H9 (cell line): ENCODE data around the gene CD300H. TPM values are rescaled to one million over a fixed set of nuclear protein-coding genes. Genes with fewer than 3 reads are reported as not detected.

Experiments
- DNase-seq: peaks from one replicate; pipeline ENCODE4 v3.0.0-alpha.2; 2017
- H2AFZ ChIP-seq: one replicate; pipeline ENCODE4 v1.6.1; 2013; ENCODE audit warnings: mild to moderate bottlenecking, low read length, control low read depth, moderate library complexity
- H2AK5ac ChIP-seq: 2 replicates; pipeline ENCODE4 v1.6.1; 2013; ENCODE audit warnings: low read length, control low read depth, mixed read lengths; ENCODE audit not compliant: insufficient read length
- H2BK120ac ChIP-seq: one replicate; pipeline ENCODE4 v1.6.1; 2013; ENCODE audit warnings: low read depth, mild to moderate bottlenecking, low read length, control low read depth, inconsistent platforms; ENCODE audit not compliant: poor library complexity, severe bottlenecking
- H2BK12ac ChIP-seq: 2 replicates; pipeline ENCODE4 v1.6.1; 2013; ENCODE audit warnings: low read length, control low read depth, mixed read lengths, low read depth; ENCODE audit not compliant: insufficient read length
- H2BK15ac ChIP-seq: 2 replicates; pipeline ENCODE4 v1.6.1; 2013; ENCODE audit warnings: low read depth, low read length, control low read depth
- H2BK20ac ChIP-seq: one replicate; pipeline ENCODE4 v1.6.1; 2013; ENCODE audit warnings: low read depth, mild to moderate bottlenecking, low read length, control low read depth, inconsistent platforms; ENCODE audit not compliant: poor library complexity, severe bottlenecking
- H2BK5ac ChIP-seq: 2 replicates; pipeline ENCODE4 v1.6.1; 2013; ENCODE audit warnings: low read length, control low read depth, mixed read lengths; ENCODE audit not compliant: insufficient read length
- H3K14ac ChIP-seq: 2 replicates; pipeline ENCODE4 v1.6.1; 2013; ENCODE audit warnings: low read length, control low read depth; ENCODE audit not compliant: insufficient read depth
- H3K18ac ChIP-seq: 2 replicates; pipeline ENCODE4 v1.6.1; 2013; ENCODE audit warnings: low read depth, mild to moderate bottlenecking, mixed read lengths, low read length, control low read depth; ENCODE audit not compliant: insufficient read length
- H3K23ac ChIP-seq: 2 replicates; pipeline ENCODE4 v1.6.1; 2013; ENCODE audit warnings: low read length, control low read depth, mixed read lengths, low read depth; ENCODE audit not compliant: insufficient read length
- H3K23me2 ChIP-seq: 2 replicates; pipeline ENCODE4 v1.6.1; 2013; ENCODE audit warnings: low read depth, mild to moderate bottlenecking, mixed read lengths, low read length, control low read depth; ENCODE audit not compliant: insufficient read length, poor library complexity, severe bottlenecking
- H3K27ac ChIP-seq: 2 replicates; pipeline ENCODE4 v1.5.1; 2013; ENCODE audit warnings: low read length, control low read depth, mixed read lengths, low read depth; ENCODE audit not compliant: insufficient read length
- H3K27me3 ChIP-seq: 2 replicates; pipeline ENCODE4 v1.6.1; 2013; ENCODE audit warnings: low read length, control low read depth, inconsistent platforms; ENCODE audit not compliant: insufficient read depth
- H3K4ac ChIP-seq: 2 replicates; pipeline ENCODE4 v1.6.1; 2013; ENCODE audit warnings: low read depth, mild to moderate bottlenecking, control low read depth, inconsistent platforms, low read length, moderate library complexity
- H3K4me1 ChIP-seq: 2 replicates; pipeline ENCODE4 v1.6.1; 2013; ENCODE audit warnings: low read length, control low read depth, inconsistent platforms; ENCODE audit not compliant: insufficient read depth
- H3K4me2 ChIP-seq: 2 replicates; pipeline ENCODE4 v1.6.1; 2013; ENCODE audit warnings: low read length, control low read depth, mixed read lengths; ENCODE audit not compliant: insufficient read length, insufficient read depth
- H3K56ac ChIP-seq: 2 replicates; pipeline ENCODE4 v1.6.1; 2013; ENCODE audit warnings: low read depth, mild to moderate bottlenecking, mixed read lengths, low read length, control low read depth; ENCODE audit not compliant: insufficient read length
- H3K79me1 ChIP-seq: 2 replicates; pipeline ENCODE4 v1.6.1; 2013; ENCODE audit warnings: low read depth, mild to moderate bottlenecking, moderate library complexity, low read length, control low read depth, inconsistent platforms; ENCODE audit not compliant: insufficient read depth, poor library complexity, severe bottlenecking
- H3K79me2 ChIP-seq: 2 replicates; pipeline ENCODE4 v1.6.1; 2013; ENCODE audit warnings: low read length, control low read depth, inconsistent platforms; ENCODE audit not compliant: insufficient read depth
- H3K9ac ChIP-seq: 2 replicates; pipeline ENCODE4 v1.6.1; 2013; ENCODE audit warnings: low read length, control low read depth, mixed read lengths; ENCODE audit not compliant: insufficient read length; ENCODE audit errors: extremely low read depth
- H3K9me3 ChIP-seq: one replicate; pipeline ENCODE4 v1.6.1; 2013; ENCODE audit warnings: low read depth, low read length, inconsistent platforms; ENCODE audit not compliant: control insufficient read depth
- H3T11ph ChIP-seq: one replicate; pipeline ENCODE4 v1.6.1; 2013; ENCODE audit warnings: mild to moderate bottlenecking, low read length, control low read depth, inconsistent platforms
- H4K20me1 ChIP-seq: one replicate; pipeline ENCODE4 v1.6.1; 2013; ENCODE audit not compliant: control insufficient read depth, insufficient read length, insufficient read depth
- H4K5ac ChIP-seq: 2 replicates; pipeline ENCODE4 v1.6.1; 2013; ENCODE audit warnings: low read depth, mild to moderate bottlenecking, mixed read lengths, low read length, control low read depth; ENCODE audit not compliant: insufficient read length
- H4K8ac ChIP-seq: replicated peaks from 2 replicates; pipeline ENCODE4 v1.6.1; 2013; ENCODE audit warnings: low read length, control low read depth, mixed read lengths, low read depth; ENCODE audit not compliant: insufficient read length
- H4K91ac ChIP-seq: 2 replicates; pipeline ENCODE4 v1.6.1; 2013; ENCODE audit warnings: low read depth, mild to moderate bottlenecking, moderate library complexity, mixed read lengths, low read length, control low read depth; ENCODE audit not compliant: insufficient read length
- H3K27ac Mint-ChIP-seq, 3 experiments: 2 replicates in 2 of 3; 3 replicates in 1 of 3; pipeline ENCODE4 v1.8.0; 2020 to 2021; ENCODE audit warnings: mixed read lengths in 3 of 3, mild to moderate bottlenecking in 1 of 3, moderate library complexity in 1 of 3
- H3K27me3 Mint-ChIP-seq: 2 replicates; pipeline ENCODE4 v1.8.0; 2021; ENCODE audit warnings: low read depth, mild to moderate bottlenecking, moderate library complexity, mixed read lengths
- H3K36me3 Mint-ChIP-seq, 3 experiments: 2 replicates in 2 of 3; 3 replicates in 1 of 3; pipeline ENCODE4 v1.8.0; 2020 to 2021; ENCODE audit warnings: low read depth in 3 of 3, mixed read lengths in 3 of 3; ENCODE audit not compliant: insufficient read depth in 1 of 3
- H3K4me1 Mint-ChIP-seq, 2 experiments: 2 replicates each; pipeline ENCODE4 v1.8.0; 2020; ENCODE audit warnings: mixed read lengths in 2 of 2
- H3K4me3 Mint-ChIP-seq, 2 experiments: 2 replicates in 1 of 2; 3 replicates in 1 of 2; pipeline ENCODE4 v1.8.0; 2020 to 2021; ENCODE audit warnings: mild to moderate bottlenecking in 2 of 2, mixed read lengths in 2 of 2, moderate library complexity in 1 of 2
- H3K9me3 Mint-ChIP-seq, 2 experiments: 2 replicates in 1 of 2; 3 replicates in 1 of 2; pipeline ENCODE4 v1.8.0; 2020; ENCODE audit warnings: mild to moderate bottlenecking in 2 of 2, mixed read lengths in 2 of 2, moderate library complexity in 1 of 2
- CTCF ChIP-seq: fragments of 200-600 bp; sonication (generic); conservative IDR thresholded peaks from 3 replicates; pipeline ENCODE4 v1.8.0; 2021; ENCODE audit warnings: antibody characterized with exemption, mild to moderate bottlenecking
- WGBS: extraction: QIAGEN DNeasy Blood & Tissue Kit; methylation state at CpG from one replicate; pipeline ENCODE4 v1.1.7; 2013; ENCODE audit warnings: missing lambda C conversion rate, low lambda C conversion rate, mixed read lengths; ENCODE audit not compliant: insufficient read length; ENCODE audit errors: extremely low coverage; 5-methylcytosine and 5-hydroxymethylcytosine counted together
- total RNA-seq: library from RNA; stranded (reverse); gene quantifications from 2 replicates; pipeline ENCODE4 v1.2.1, GENCODE V29; 2021

The CD300H gene
- total RNA-seq, 1 experiment from 2014 or later: not detected

- no peaks in the 10 kb centered on the region for H3K27me3 ChIP-seq
- peaks cover 38% of the 10 kb centered on the region for H3K27me3 Mint-ChIP-seq
Measured at GRCh38 chr17:74610108-74610507, 42.8 kb upstream of the CD300H start.

More at GRCh38 chr17:74610108-74610507, 42.8 kb upstream of the CD300H start:
- H2BK15ac ChIP-seq: no peak overlapping the region
- Mint-ChIP-seq H3K36me3 (no peaks in the 10 kb centered on the region), H3K4me3 (no peak overlapping the region), H3K4me1 (no peaks in the 10 kb centered on the region), H3K27ac (no peak overlapping the region), H3K9me3 (peaks cover 0 to 1% of the 10 kb centered on the region in 2 experiments; a peak in 1 of 5 replicates)
- H2AFZ ChIP-seq: no peak overlapping the region
- no peak overlapping the region for H4K8ac ChIP-seq
- no peak overlapping the region for H4K91ac ChIP-seq
- no peak overlapping the region for H2BK20ac ChIP-seq
- TF ChIP-seq CTCF: no peak
- no peak overlapping the region for H4K5ac ChIP-seq
- H3K79me1 ChIP-seq: no peaks in the 10 kb centered on the region
- H2AK5ac ChIP-seq: no peak overlapping the region
- no peak overlapping the region for H3K18ac ChIP-seq
- no peak overlapping the region for H3K4ac ChIP-seq
- no peaks in the 10 kb centered on the region for H3K79me2 ChIP-seq
- H3K9me3 ChIP-seq: no peaks in the 10 kb centered on the region
- no peaks in the 10 kb centered on the region for H4K20me1 ChIP-seq
- WGBS: no CpG with 5 or more reads among the region's 2 CpGs
- H3K23me2 ChIP-seq: no peaks in the 10 kb centered on the region
- DNase-seq: no peak
- H3K9ac ChIP-seq: no peak overlapping the region
- H3K4me1 ChIP-seq: no peaks in the 10 kb centered on the region
- H3K27ac ChIP-seq: no peak overlapping the region
- H3K14ac ChIP-seq: no peak overlapping the region
- no peak overlapping the region for H3K23ac ChIP-seq
- H2BK12ac ChIP-seq: no peak overlapping the region
- H3T11ph ChIP-seq: no peak overlapping the region
- H2BK120ac ChIP-seq: no peak overlapping the region
- H3K56ac ChIP-seq: no peak overlapping the region
- H2BK5ac ChIP-seq: no peak overlapping the region
- H3K4me2 ChIP-seq: no peak overlapping the region
